PFSK-1 (cell line): ENCODE measurements around the gene MINPP1.

Experiments
- FOXP2 ChIP-seq: optimal IDR thresholded peaks from 2 replicates; pipeline ENCODE3; 2011; ENCODE audit warnings: borderline replicate concordance, control low read depth, inconsistent platforms; ENCODE audit not compliant: insufficient read depth; ENCODE audit errors: extremely low read length, extremely low read depth
- POLR2AphosphoS5 ChIP-seq: IDR thresholded peaks from 2 replicates; pipeline ENCODE4 v1.6.1; 2012; ENCODE audit warnings: low read depth, mild to moderate bottlenecking, control low read depth, low read length, moderate library complexity
- REST ChIP-seq, 2 experiments: IDR thresholded peaks; 2 replicates each; pipeline versions ENCODE4 v1.6.1 to v1.8.0; 2011 to 2012; ENCODE audit warnings: low read depth in 2 of 2, low read length in 2 of 2, control low read depth in 1 of 2, inconsistent platforms in 1 of 2, mild to moderate bottlenecking in 1 of 2, moderate library complexity in 1 of 2; ENCODE audit not compliant: insufficient read depth in 1 of 2
- SIN3A ChIP-seq: IDR thresholded peaks from 2 replicates; pipeline ENCODE4 v1.6.1; 2012; ENCODE audit warnings: mild to moderate bottlenecking, low read length, moderate library complexity, borderline replicate concordance; ENCODE audit not compliant: insufficient read depth
- TAF1 ChIP-seq: IDR thresholded peaks from 2 replicates; pipeline ENCODE4 v1.6.1; 2012; ENCODE audit warnings: low read length, control low read depth, borderline replicate concordance; ENCODE audit not compliant: insufficient read depth

The MINPP1 gene

GRCh38 chr10:87544721-87545120, 40.0 kb downstream of the MINPP1 start:
- TF ChIP-seq POLR2AphosphoS5, result no peak

- TF ChIP-seq REST (IDR thresholded peaks at IDR 0.05; ENCODE audit: insufficient read depth in 1 of 2, low read depth in 2 of 2, low read length in 2 of 2) (no peak), FOXP2 (no peak), SIN3A (no peak), POLR2AphosphoS5 (no peak), TAF1 (no peak)
Measured at GRCh38 chr10:87545783-87546182, 41.1 kb downstream of the MINPP1 start.

- no peak for TF ChIP-seq POLR2AphosphoS5
- no peak for TF ChIP-seq SIN3A
Measured at GRCh38 chr10:87546210-87546609, 41.5 kb downstream of the MINPP1 start.

GRCh38 chr10:87546971-87547413, 42.3 kb downstream of the MINPP1 start:
- TF ChIP-seq REST (IDR thresholded peaks at IDR 0.05; ENCODE audit: insufficient read depth in 1 of 2, low read depth in 2 of 2, low read length in 2 of 2) (no peak), POLR2AphosphoS5 (no peak), TAF1 (no peak), FOXP2 (no peak), SIN3A (no peak)

GRCh38 chr10:87547734-87548311, 43.1 kb downstream of the MINPP1 start:
- TF ChIP-seq POLR2AphosphoS5 (no peak), TAF1 (no peak), REST (IDR thresholded peaks at IDR 0.05; ENCODE audit: insufficient read depth in 1 of 2, low read depth in 2 of 2, low read length in 2 of 2) (no peak), SIN3A (no peak), FOXP2 (no peak)

- TF ChIP-seq POLR2AphosphoS5 (no peak), FOXP2 (no peak), REST (IDR thresholded peaks at IDR 0.05; ENCODE audit: insufficient read depth in 1 of 2, low read depth in 2 of 2, low read length in 2 of 2) (no peak), TAF1 (no peak), SIN3A (no peak)
Measured at GRCh38 chr10:87550741-87551140, 46.0 kb downstream of the MINPP1 start.
